ENCODE measurements around the gene SMARCC2. TPM values are rescaled to one million over a fixed set of nuclear protein-coding genes. Genes with fewer than 3 reads are reported as not detected.

The SMARCC2 gene
- total and polyA plus RNA-seq, 9 of the 15 experiments (the other 6 are each of a cell fraction or from before 2014, with no cell fraction given), result 11.9 to 86.0 (median 36.6) TPM

GRCh38 chr12:56189099-56189917, at the start of gene SMARCC2 (continued):
- TF ChIP-seq NR4A1 (CRISPR knock-in tag; IDR thresholded peaks at IDR 0.05) (no peak), NR4A1 (tag; IDR thresholded peaks at IDR 0.05) (no peak), MGA (IDR thresholded peaks at IDR 0.05) (peak; percentile 67), XRCC5 (IDR thresholded peaks at IDR 0.05; ENCODE audit: low read depth, low read length) (0 out of 2 replicates have a peak, but pooled peaks have one; percentile 59), SIN3A (IDR thresholded peaks at IDR 0.05; ENCODE audit: borderline replicate concordance in 2 of 2, control insufficient read depth in 1 of 2, low read depth in 2 of 2, low read length in 2 of 2) (peak in 1 of 2 experiments; percentile 43; a peak in 1 of 4 replicates), ZNF217 (CRISPR knock-in tag; IDR thresholded peaks at IDR 0.05) (no peak), RBM25 (IDR thresholded peaks at IDR 0.05; ENCODE audit: low read depth, low read length, severe bottlenecking) (peak; percentile 95), NCOR1 (IDR thresholded peaks at IDR 0.05) (0 out of 2 replicates have a peak, but pooled peaks have one; percentile 27), ZNF354B (CRISPR knock-in tag; IDR thresholded peaks at IDR 0.05) (no peak), ATF1 (CRISPR knock-in tag; IDR thresholded peaks at IDR 0.05) (no peak), ATF1 (tag; IDR thresholded peaks at IDR 0.05) (no peak), SLC30A9 (CRISPR knock-in tag; IDR thresholded peaks at IDR 0.05) (no peak), ZBTB43 (CRISPR knock-in tag; IDR thresholded peaks at IDR 0.05) (no peak), NR3C1 (CRISPR knock-in tag; IDR thresholded peaks at IDR 0.05) (no peak), ZNF175 (CRISPR knock-in tag; IDR thresholded peaks at IDR 0.05; ENCODE audit: low read depth) (no peak), HDGF (IDR thresholded peaks at IDR 0.05) (no peak)

All from K562 (cell line).